ENCODE results near the gene DPEP3. TPM values are rescaled to one million over a fixed set of nuclear protein-coding genes. Genes with fewer than 3 reads are reported as not detected.
A peak's percentile ranks its signal among the peaks of the same experiment; 100 is the strongest.

DPEP3 gene
- total RNA-seq, 2 experiments from 2014 or later = 0.28 TPM; not detected in 1

DNA sequence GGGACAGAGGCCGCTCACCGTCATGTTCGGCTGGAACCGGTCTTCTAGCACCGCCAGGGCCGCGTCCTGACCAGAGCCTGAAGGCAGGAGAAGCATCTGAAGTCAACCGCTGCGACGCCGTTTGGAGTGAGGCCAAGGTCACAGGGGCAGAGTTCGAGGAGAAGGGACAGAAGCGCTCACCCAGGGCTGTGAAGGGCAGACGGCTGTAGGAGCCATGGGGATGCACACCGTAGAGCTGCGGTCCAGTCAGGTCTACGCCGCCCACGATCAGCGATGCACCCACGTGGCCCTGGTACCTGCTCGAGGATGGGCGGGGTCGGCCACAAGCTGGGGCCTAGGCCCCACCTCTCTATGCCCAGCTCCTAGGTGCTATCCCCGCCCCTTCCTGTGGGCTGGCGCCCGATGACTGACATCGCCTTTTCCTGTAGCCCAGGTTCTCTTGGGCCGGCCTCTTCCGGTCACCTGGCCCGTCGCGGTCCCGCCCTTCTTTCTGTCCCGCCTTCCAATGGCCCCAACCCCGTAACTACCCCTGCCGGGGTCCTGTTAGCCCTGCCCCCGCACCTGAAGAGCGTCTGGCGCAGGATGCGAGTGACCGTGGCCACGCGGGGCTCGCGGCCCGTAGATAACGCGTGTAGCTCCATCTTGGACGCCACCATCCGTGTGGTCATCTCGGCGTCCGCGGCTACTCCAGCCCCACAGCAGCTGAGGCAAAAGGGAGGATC is 44.7 kb downstream of the DPEP3 start:
- no peaks in the 10 kb centered on the region for H3K9me3 Mint-ChIP-seq (ENCODE audit: low read depth)
- DNase-seq (peak; percentile 98), ATAC-seq (peak; percentile 88)
- CTCF ChIA-PET = interaction anchor here (0.7 to 4.5 kb wide), 25 partner anchors 9 to 422 kb away, joined by 3 to 35 read pairs (median 4); partner anchors contain the start of genes C16orf86, CARMIL2, ENKD1 and NRN1L
- H3K36me3 Mint-ChIP-seq = peaks cover 25% of the 10 kb centered on the region
- H3K4me3 Mint-ChIP-seq = peak overlapping the region; percentile 99
- H3K27me3 Mint-ChIP-seq = no peaks in the 10 kb centered on the region
- H3K27ac Mint-ChIP-seq = peak overlapping the region; percentile 98
- H3K4me1 Mint-ChIP-seq = peaks cover 37% of the 10 kb centered on the region

DNA sequence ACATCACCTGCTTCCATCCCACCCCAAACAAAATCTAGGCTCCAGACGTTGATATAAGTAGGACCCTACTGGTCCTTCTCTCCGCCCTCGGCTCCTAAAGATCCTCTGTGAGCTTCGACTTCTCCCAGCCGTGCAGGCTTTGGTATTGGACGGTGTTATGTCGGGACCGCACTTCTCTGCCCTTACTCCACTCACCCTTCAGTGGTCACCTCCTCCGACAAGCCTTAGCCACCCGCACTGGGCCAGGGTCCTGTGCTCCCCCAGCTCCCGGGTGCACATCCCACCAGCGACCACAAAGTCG is 45.2 kb downstream of the DPEP3 start:
- Mint-ChIP-seq H3K27me3 (no peaks in the 10 kb centered on the region), H3K4me1 (peaks cover 32% of the 10 kb centered on the region), H3K9me3 (ENCODE audit: low read depth) (no peaks in the 10 kb centered on the region), H3K36me3 (peaks cover 25% of the 10 kb centered on the region), H3K27ac (peak overlapping the region; percentile 98), H3K4me3 (peak overlapping the region; percentile 99)
- ATAC-seq = no peak
- CTCF ChIA-PET = interaction anchor here (0.7 to 4.5 kb wide), 15 partner anchors 9 to 414 kb away, joined by 3 to 35 read pairs (median 4); partner anchors contain the start of genes CARMIL2, NRN1L, RANBP10 and TSNAXIP1
- DNase-seq = no peak

DNA sequence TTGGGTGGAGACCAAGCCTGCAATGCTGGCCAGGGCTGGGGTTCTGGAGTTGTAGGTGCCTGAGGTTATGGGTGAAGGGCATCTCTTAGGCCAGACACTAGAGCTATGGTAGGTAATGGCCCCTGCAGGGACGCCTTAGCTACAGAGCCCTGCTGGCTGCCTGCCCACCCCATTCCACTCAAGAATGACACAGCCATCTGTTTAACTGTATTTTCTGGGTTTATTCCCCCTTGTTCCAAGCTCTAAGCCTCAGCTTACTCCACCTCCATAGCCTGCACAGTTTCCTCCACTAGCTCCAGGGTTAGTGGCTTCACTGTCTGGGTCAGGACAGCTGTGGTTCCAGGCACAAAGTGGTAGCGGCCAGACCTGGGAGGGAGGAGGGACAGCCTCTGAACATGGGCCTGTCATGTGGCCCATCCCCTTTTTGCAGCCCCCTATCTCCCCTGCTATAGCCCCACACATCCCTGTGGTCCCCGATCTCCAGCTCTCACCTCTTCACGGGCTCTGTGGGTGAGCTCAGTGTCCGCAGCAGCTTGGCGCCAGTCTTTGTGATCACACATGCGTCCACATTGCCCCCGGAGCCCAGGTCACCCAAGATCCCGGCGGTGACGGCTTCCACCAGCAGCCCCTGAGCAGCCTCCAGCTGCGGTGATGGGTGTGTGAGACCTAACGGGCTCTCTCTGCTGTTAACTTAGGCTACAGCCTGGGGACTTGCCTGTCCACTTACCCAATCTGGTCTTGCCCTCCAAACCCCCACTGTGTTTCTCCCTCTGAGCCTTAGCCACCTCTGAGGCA is 45.8 kb downstream of the DPEP3 start:
- H3K27me3 Mint-ChIP-seq = no peaks in the 10 kb centered on the region
- no peaks in the 10 kb centered on the region for H3K9me3 Mint-ChIP-seq (ENCODE audit: low read depth)
- H3K4me1 Mint-ChIP-seq = peaks cover 26% of the 10 kb centered on the region
- peak overlapping the region; percentile 98 for H3K27ac Mint-ChIP-seq
- CTCF ChIA-PET = interaction anchor here (0.5 to 4.5 kb wide), 6 partner anchors 10 to 413 kb away, joined by 3 to 35 read pairs (median 8); partner anchors contain the start of gene NRN1L
- peak; percentile 40 for DNase-seq
- H3K36me3 Mint-ChIP-seq = peaks cover 25% of the 10 kb centered on the region
- ATAC-seq = no peak
- H3K4me3 Mint-ChIP-seq = peak overlapping the region; percentile 99

DNA sequence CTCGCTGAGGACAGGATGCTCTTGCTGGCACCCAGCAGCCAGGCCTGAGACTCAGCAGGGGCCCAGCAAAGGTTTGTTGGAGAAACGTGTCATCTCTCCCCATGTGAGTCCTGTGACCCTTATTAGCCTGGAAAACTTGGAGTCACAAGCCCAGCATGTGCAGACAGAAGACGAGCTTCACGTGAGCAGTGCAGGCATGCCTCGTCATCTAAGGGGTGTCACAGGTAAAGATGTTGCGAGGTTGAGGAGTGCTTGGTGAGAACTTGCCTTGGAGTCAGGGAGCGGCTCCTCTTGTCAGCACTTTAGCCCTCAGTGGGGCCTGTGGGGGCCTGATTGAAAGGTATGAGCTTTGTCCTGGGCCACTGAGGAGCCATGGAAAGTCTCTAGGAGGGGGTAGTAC is 46.5 kb downstream of the DPEP3 start:
- no peaks in the 10 kb centered on the region for H3K9me3 Mint-ChIP-seq (ENCODE audit: low read depth)
- CTCF ChIA-PET = interaction anchor here (0.5 to 4.5 kb wide), 4 partner anchors 42 to 413 kb away, joined by 3 to 35 read pairs (median 16); partner anchors contain the start of gene NRN1L
- peaks cover 25% of the 10 kb centered on the region for H3K36me3 Mint-ChIP-seq
- no peaks in the 10 kb centered on the region for H3K27me3 Mint-ChIP-seq
- H3K4me3 Mint-ChIP-seq = no peak overlapping the region
- ATAC-seq = no peak
- peak overlapping the region; percentile 36 for H3K27ac Mint-ChIP-seq
- peaks cover 22% of the 10 kb centered on the region for H3K4me1 Mint-ChIP-seq
- DNase-seq = no peak

GRCh38 chr16:67932462-67932840 is 47.8 kb downstream of the DPEP3 start:
- Mint-ChIP-seq H3K27ac (no peak overlapping the region), H3K36me3 (peaks cover 25% of the 10 kb centered on the region), H3K9me3 (ENCODE audit: low read depth) (no peaks in the 10 kb centered on the region), H3K4me1 (peaks cover 21% of the 10 kb centered on the region), H3K4me3 (no peak overlapping the region), H3K27me3 (no peaks in the 10 kb centered on the region)
- ATAC-seq = no peak
- DNase-seq = no peak
- CTCF ChIA-PET = interaction anchor here (0.8 to 1.8 kb wide), 3 partner anchors 49 to 116 kb away, joined by 4 to 7 read pairs (median 4); no protein-coding TSS in a partner anchor

GRCh38 chr16:67931712-67932461 is 48.4 kb downstream of the DPEP3 start, which contains the start of gene CTRL:
CTRL (minus strand) TSS chr16:67931862; CDS start chr16:67931852, 10 bp downstream.
- no peaks in the 10 kb centered on the region for H3K9me3 Mint-ChIP-seq (ENCODE audit: low read depth)
- DNase-seq (no peak), ATAC-seq (no peak)
- H3K4me1 Mint-ChIP-seq = peaks cover 16% of the 10 kb centered on the region
- H3K4me3 Mint-ChIP-seq = no peak within 1 kb of the TSS
- H3K36me3 Mint-ChIP-seq = peaks cover 25% of the 10 kb centered on the region
- peak within 1 kb of the TSS; percentile 50 for H3K27ac Mint-ChIP-seq
- H3K27me3 Mint-ChIP-seq = no peaks in the 10 kb centered on the region
- CTCF ChIA-PET = interaction anchor here (0.6 to 2.0 kb wide), 5 partner anchors 48 to 397 kb away, joined by 3 to 12 read pairs (median 7); partner anchors contain the start of gene NRN1L

GRCh38 chr16:67930678-67931211 is 49.6 kb downstream of the DPEP3 start:
- Mint-ChIP-seq H3K4me1 (peaks cover 15% of the 10 kb centered on the region), H3K36me3 (peaks cover 22% of the 10 kb centered on the region), H3K4me3 (no peak overlapping the region), H3K27me3 (no peaks in the 10 kb centered on the region), H3K27ac (no peak overlapping the region), H3K9me3 (ENCODE audit: low read depth) (no peaks in the 10 kb centered on the region)
- DNase-seq = no peak
- CTCF ChIA-PET = interaction anchor here (1.3 to 2.0 kb wide), 3 partner anchors 47 to 115 kb away, joined by 4 to 12 read pairs (median 8); partner anchors contain the start of gene NRN1L
- no peak for ATAC-seq

- no peak overlapping the region for H3K4me3 Mint-ChIP-seq
Observed at GRCh38 chr16:67930191-67930590, 50.1 kb downstream of the DPEP3 start.

DNA sequence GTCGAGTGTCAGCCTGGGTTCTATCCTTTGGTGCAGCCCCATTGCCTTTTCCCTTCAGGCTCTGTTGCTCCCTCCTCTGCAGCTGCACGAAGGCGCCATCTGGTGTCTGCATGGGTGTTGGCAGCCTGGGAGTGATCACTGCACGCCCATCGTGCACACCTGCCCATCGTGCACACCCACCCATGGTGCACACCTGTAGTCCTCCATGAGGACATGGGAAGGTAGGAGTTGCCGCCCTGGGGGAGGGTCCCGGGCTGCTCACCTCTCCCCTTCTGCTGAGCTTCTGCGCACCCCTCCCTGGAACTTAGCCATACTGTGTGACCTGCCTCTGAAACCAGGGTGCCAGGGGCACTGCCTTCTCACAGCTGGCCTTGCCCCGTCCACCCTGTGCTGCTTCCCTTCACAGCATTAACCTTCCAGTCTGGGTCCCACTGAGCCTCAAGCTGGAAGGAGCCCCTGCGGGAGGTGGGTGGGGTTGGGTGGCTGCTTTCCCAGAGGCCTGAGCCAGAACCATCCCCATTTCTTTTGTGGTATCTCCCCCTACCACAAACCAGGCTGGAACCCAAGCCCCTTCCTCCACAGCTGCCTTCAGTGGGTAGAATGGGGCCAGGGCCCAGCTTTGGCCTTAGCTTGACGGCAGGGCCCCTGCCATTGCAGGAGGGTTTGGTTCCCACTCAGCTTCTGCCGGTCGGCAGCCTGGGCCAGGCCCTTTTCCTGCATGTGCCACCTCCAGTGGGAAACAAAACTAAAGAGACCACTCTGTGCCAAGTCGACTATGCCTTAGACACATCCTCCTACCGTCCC is 51.5 kb downstream of the DPEP3 start:
- Mint-ChIP-seq H3K27ac (peak overlapping the region; percentile 6), H3K27me3 (no peaks in the 10 kb centered on the region), H3K9me3 (ENCODE audit: low read depth) (no peaks in the 10 kb centered on the region), H3K4me1 (no peaks in the 10 kb centered on the region), H3K36me3 (peaks cover 3% of the 10 kb centered on the region), H3K4me3 (no peak overlapping the region)
- DNase-seq (peak; percentile 86), ATAC-seq (peak; percentile 92)
- CTCF ChIA-PET = interaction anchor here (0.6 to 5.2 kb wide), 26 partner anchors 9 to 408 kb away, joined by 3 to 53 read pairs (median 4); partner anchors contain the start of genes PSKH1 and PSMB10

More at GRCh38 chr16:67930191-67930590, 50.1 kb downstream of the DPEP3 start:
- H3K9me3 Mint-ChIP-seq (ENCODE audit: low read depth) = no peaks in the 10 kb centered on the region
- ATAC-seq (no peak), DNase-seq (peak; percentile 41)
- H3K27me3 Mint-ChIP-seq = no peaks in the 10 kb centered on the region
- peaks cover 17% of the 10 kb centered on the region for H3K36me3 Mint-ChIP-seq
- CTCF ChIA-PET = interaction anchor here (1.3 to 2.0 kb wide), 2 partner anchors 47 to 115 kb away, joined by 4 to 12 read pairs; no protein-coding TSS in a partner anchor
- H3K27ac Mint-ChIP-seq = no peak overlapping the region
- peaks cover 11% of the 10 kb centered on the region for H3K4me1 Mint-ChIP-seq

DNA sequence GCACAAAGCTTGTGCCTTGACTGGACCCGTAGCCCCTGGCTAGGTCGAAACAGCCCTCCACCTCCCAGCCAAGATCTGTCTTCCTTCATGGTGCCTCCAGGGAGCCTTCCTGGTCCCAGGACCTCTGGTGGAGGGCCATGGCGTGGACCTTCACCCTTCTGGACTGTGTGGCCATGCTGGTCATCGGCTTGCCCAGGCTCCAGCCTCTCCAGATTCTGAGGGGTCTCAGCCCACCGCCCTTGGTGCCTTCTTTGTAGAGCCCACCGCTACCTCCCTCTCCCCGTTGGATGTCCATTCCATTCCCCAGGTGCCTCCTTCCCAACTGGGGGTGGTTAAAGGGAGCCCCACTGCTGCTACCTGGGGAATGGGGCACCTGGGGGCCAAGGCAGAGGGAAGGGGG is 52.2 kb downstream of the DPEP3 start:
- H3K27ac Mint-ChIP-seq = peak overlapping the region; percentile 6
- no peaks in the 10 kb centered on the region for H3K9me3 Mint-ChIP-seq (ENCODE audit: low read depth)
- no peak overlapping the region for H3K4me3 Mint-ChIP-seq
- H3K4me1 Mint-ChIP-seq = no peaks in the 10 kb centered on the region
- no peaks in the 10 kb centered on the region for H3K36me3 Mint-ChIP-seq
- DNase-seq (no peak), ATAC-seq (no peak)
- no peaks in the 10 kb centered on the region for H3K27me3 Mint-ChIP-seq
- CTCF ChIA-PET = interaction anchor here (0.6 to 5.2 kb wide), 25 partner anchors 9 to 407 kb away, joined by 3 to 53 read pairs (median 4); partner anchors contain the start of genes PSKH1 and PSMB10

DNA sequence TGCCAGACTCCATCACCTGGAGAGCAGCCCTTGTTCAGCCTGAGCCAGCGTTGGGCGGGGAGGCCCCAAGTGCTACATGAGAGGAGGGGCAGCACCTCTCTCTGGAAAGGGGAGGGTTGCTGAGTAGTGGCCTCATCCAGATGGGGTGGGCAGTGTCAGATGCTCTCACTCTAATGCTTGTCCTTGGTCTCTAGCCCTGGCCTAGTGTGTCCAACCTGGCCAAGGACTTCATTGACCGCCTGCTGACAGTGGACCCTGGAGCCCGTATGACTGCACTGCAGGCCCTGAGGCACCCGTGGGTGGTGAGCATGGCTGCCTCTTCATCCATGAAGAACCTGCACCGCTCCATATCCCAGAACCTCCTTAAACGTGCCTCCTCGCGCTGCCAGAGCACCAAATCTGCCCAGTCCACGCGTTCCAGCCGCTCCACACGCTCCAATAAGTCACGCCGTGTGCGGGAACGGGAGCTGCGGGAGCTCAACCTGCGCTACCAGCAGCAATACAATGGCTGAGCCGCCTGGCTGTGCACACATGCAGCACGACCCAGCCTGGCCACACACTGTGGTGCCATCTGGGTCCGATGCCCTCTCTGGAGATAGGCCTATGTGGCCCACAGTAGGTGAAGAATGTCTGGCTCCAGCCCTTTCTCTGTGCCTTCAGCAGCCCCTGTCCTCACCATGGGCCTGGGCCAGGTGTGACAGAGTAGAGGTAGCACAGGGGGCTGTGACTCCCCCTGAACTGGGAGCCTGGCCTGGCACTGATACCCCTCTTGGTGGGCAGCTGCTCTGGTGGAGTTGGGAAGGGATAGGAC is 53.0 kb downstream of the DPEP3 start:
- Mint-ChIP-seq H3K27ac (no peak overlapping the region), H3K36me3 (no peaks in the 10 kb centered on the region), H3K27me3 (no peaks in the 10 kb centered on the region), H3K4me1 (peaks cover under 1% of the 10 kb centered on the region), H3K9me3 (ENCODE audit: low read depth) (no peaks in the 10 kb centered on the region), H3K4me3 (no peak overlapping the region)
- peak; percentile 39 for DNase-seq
- CTCF ChIA-PET = interaction anchor here (0.9 to 5.2 kb wide), 13 partner anchors 8 to 406 kb away, joined by 3 to 53 read pairs (median 6); partner anchors contain the start of genes PSKH1 and PSMB10
- no peak for ATAC-seq
